Coronary artery (tissue), 2 donors: ENCODE measurements around the gene HMGB2.

Experiments
- DNase-seq: peaks from one replicate; pipeline ENCODE4 v3.0.0-alpha.2; 2017; ENCODE audit warnings: low spot score
- H3K27ac ChIP-seq, 2 donors: fragments of 200-600 bp; sonication (generic); one replicate each; pipeline ENCODE4 v1.5.1; 2016 to 2019
- H3K4me3 ChIP-seq: fragments of 200-600 bp; sonication (generic); 2 replicates; pipeline ENCODE4 v1.5.1; 2016; ENCODE audit warnings: mild to moderate bottlenecking, moderate library complexity
- TF ChIP-seq, protein P1 (sequence below): fragments of 200-600 bp; sonication (generic); IDR thresholded peaks from one replicate; pipeline ENCODE4 v1.5.1; 2019; ENCODE audit warnings: antibody characterized with exemption

Gene HMGB2

DNA sequence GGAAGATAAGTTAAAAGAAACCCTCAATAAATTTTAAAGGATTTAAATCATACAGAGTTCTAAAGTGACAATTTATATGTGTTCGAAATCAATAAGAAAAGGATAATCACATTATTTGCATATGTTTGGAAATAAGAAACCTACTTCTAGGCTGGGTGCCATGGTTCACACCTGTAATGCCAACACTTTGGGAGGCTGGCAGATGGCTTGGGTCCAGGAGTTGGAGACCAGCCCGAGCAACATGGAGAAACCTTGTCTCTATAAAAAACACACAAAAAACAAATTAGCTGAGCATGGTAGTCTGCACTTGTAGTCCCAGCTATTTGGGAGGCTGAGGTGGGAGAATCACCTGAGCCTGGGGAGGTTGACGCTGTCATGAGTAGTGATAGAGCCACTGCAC lies 28.5 kb upstream of the HMGB2 start:
- TF ChIP-seq, protein P1, sequence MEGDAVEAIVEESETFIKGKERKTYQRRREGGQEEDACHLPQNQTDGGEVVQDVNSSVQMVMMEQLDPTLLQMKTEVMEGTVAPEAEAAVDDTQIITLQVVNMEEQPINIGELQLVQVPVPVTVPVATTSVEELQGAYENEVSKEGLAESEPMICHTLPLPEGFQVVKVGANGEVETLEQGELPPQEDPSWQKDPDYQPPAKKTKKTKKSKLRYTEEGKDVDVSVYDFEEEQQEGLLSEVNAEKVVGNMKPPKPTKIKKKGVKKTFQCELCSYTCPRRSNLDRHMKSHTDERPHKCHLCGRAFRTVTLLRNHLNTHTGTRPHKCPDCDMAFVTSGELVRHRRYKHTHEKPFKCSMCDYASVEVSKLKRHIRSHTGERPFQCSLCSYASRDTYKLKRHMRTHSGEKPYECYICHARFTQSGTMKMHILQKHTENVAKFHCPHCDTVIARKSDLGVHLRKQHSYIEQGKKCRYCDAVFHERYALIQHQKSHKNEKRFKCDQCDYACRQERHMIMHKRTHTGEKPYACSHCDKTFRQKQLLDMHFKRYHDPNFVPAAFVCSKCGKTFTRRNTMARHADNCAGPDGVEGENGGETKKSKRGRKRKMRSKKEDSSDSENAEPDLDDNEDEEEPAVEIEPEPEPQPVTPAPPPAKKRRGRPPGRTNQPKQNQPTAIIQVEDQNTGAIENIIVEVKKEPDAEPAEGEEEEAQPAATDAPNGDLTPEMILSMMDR: no peak
- H3K27ac ChIP-seq: no peak overlapping the region
- H3K4me3 ChIP-seq: no peak overlapping the region
- DNase-seq: no peak

DNA sequence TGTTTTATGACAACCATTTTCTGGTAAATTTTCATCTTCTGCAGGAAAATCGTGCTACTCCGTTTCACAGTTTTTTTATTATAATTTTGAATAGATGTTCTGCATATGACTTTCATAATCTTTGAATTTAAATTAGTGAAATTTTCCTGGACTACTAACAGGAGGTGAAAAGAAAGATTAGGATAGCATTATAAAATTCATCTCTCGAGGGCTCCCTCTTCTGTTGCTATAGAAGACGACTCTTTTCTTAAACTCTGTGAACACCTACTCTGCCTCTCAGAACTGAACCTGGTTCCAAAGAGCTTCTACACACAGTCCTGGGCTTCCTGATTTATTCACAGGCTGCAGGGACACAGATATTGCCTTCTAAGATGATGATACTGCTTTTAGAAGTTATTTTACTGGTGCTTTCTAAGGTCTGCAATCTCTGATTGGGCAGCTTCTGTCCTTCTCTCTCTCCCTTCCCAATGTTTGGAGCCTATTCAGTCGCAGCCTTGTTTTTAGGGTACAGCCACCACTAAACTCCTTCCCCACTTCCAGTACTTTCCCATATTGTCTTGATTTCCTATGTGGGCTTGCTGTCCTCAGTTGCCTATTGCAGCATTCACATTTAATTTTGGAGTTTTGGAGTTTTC lies 26.5 kb upstream of the HMGB2 start:
- DNase-seq: no peak
- no peak overlapping the region for H3K4me3 ChIP-seq
- H3K27ac ChIP-seq: no peak overlapping the region
- TF ChIP-seq, protein P1: no peak

- TF ChIP-seq, protein P1: no peak
- Histone ChIP-seq H3K27ac (no peak overlapping the region), H3K4me3 (no peak overlapping the region)
- DNase-seq: no peak
These were observed 23.8 kb upstream of the HMGB2 start for GRCh38 chr4:173357939-173358338.

DNA sequence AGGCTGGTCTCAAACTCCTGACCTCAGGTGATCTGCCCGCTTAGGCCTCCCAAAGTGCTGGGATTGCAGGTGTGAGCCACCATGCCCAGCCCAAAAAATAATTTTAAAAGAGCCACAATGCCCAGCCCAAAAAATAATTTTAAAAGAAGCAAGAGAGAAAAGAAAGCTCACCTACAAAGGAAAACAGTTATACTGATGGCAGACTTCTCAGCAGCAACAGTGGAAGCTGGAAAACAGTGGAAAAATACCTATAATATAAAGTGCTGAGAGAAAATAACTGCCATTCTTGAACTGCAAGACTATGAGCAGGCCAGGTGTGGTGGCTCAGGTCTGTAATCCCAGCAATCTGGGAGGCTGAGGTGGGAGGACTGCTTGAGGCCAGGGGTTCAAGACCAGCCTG lies 13.3 kb upstream of the HMGB2 start:
- Histone ChIP-seq H3K27ac (no peak overlapping the region), H3K4me3 (no peak overlapping the region)
- TF ChIP-seq, protein P1: no peak
- no peak for DNase-seq

GRCh38 chr4:173346074-173346473 lies 11.9 kb upstream of the HMGB2 start:
- Histone ChIP-seq H3K27ac (no peak overlapping the region), H3K4me3 (no peak overlapping the region)
- TF ChIP-seq, protein P1: no peak
- no peak for DNase-seq

DNA sequence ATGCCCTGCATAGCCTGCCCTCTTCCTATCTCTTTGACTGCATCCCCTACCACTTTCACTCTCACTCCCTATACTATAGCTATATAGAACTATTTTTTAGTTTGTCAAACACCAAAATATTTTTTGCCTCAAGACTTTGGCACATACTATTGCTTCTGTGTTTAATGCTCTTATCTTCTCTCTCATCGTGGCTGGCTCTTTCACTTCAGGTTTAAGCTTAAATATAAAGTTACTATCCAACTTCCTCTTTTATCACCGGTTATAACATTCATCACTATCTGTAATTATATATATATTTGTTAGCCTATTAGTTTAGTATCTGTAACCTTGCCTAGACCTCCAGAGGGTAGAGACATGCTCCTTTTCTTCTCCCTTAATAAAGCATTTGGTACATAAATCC lies 11.5 kb upstream of the HMGB2 start:
- no peak overlapping the region for H3K4me3 ChIP-seq
- TF ChIP-seq, protein P1: no peak
- DNase-seq: no peak
- H3K27ac ChIP-seq: no peak overlapping the region

GRCh38 chr4:173343832-173344397 lies 9.8 kb upstream of the HMGB2 start:
- H3K27ac ChIP-seq: no peak overlapping the region
- H3K4me3 ChIP-seq: no peak overlapping the region
- no peak for DNase-seq
- TF ChIP-seq, protein P1: no peak
